ENCODE data around the gene ALDH3B2.
"Not testable (repeated sequence)": the region's sequence is repeated elsewhere in the genome, so short reads cannot be mapped to it uniquely, and the experiment has no call there.

ALDH3B2 gene

GRCh38 chr11:67660752-67661151 lies 13.7 kb downstream of the ALDH3B2 start:
- not testable (repeated sequence) for DNase-seq

GRCh38 chr11:67659651-67660165 lies 14.7 kb downstream of the ALDH3B2 start:
- DNase-seq, result not testable (repeated sequence)

GRCh38 chr11:67657300-67657699 lies 17.1 kb downstream of the ALDH3B2 start:
- no peak for DNase-seq

- no peak for DNase-seq
Measured at GRCh38 chr11:67656278-67656922, 18.0 kb downstream of the ALDH3B2 start.

GRCh38 chr11:67654225-67654624 lies 20.2 kb downstream of the ALDH3B2 start:
- DNase-seq, result no peak

- no peak for DNase-seq
Measured at GRCh38 chr11:67652965-67653845, 21.2 kb downstream of the ALDH3B2 start.

- DNase-seq, result no peak
Measured at GRCh38 chr11:67651976-67652781, 22.2 kb downstream of the ALDH3B2 start.

- DNase-seq, result no peak
Measured at GRCh38 chr11:67649634-67650510, 24.6 kb downstream of the ALDH3B2 start.

GRCh38 chr11:67648796-67649613 lies 25.4 kb downstream of the ALDH3B2 start:
- DNase-seq, result no peak

- DNase-seq, result peak; percentile 24
Measured at GRCh38 chr11:67648140-67648795, 26.2 kb downstream of the ALDH3B2 start.

- DNase-seq, result no peak
Measured at GRCh38 chr11:67647471-67647870, 27.0 kb downstream of the ALDH3B2 start.

GRCh38 chr11:67646535-67647336 lies 27.7 kb downstream of the ALDH3B2 start:
- DNase-seq, result no peak

GRCh38 chr11:67645521-67646461 lies 28.6 kb downstream of the ALDH3B2 start:
- no peak for DNase-seq

GRCh38 chr11:67644472-67645418 lies 29.7 kb downstream of the ALDH3B2 start:
- DNase-seq, result no peak

- no peak for DNase-seq
Measured at GRCh38 chr11:67644042-67644441, 30.4 kb downstream of the ALDH3B2 start.

GRCh38 chr11:67642173-67643120 lies 32.0 kb downstream of the ALDH3B2 start:
- no peak for DNase-seq

Data from NCI-H1092 treated with DMSO at 0.1 percent for 48 hours (cell line).